ENCODE measurements around the gene RTEL1.

RTEL1 gene

DNA sequence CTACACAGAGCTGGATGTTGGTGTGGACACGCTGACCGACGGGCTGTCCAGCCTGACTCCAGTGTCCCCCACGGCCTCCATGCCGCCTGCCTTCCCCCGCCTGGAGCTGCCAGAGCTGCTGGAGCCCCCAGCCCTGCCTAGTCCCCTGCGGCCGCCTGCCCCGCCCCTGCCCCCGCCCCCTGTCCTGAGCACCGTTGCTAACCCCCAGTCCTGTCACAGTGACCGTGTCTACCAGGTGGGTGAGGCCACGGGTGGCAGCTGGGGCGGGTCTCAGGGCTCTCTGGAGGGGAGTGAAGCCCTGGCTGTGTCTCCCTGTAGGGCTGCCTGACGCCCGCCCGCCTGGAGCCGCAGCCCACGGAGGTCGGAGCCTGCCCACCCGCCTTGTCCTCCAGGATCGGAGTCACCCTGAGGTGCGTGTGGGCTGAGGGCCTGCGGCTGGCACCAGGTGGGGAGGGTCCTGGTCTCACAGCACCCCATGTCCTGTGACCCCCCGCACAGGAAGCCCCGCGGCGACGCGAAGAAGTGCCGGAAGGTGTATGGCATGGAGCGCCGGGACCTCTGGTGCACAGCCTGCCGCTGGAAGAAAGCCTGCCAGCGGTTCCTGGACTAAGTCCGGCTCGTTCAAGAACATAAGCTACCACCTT, 84.4 kb downstream of the RTEL1 start:
- DNase-seq, result no peak

DNA sequence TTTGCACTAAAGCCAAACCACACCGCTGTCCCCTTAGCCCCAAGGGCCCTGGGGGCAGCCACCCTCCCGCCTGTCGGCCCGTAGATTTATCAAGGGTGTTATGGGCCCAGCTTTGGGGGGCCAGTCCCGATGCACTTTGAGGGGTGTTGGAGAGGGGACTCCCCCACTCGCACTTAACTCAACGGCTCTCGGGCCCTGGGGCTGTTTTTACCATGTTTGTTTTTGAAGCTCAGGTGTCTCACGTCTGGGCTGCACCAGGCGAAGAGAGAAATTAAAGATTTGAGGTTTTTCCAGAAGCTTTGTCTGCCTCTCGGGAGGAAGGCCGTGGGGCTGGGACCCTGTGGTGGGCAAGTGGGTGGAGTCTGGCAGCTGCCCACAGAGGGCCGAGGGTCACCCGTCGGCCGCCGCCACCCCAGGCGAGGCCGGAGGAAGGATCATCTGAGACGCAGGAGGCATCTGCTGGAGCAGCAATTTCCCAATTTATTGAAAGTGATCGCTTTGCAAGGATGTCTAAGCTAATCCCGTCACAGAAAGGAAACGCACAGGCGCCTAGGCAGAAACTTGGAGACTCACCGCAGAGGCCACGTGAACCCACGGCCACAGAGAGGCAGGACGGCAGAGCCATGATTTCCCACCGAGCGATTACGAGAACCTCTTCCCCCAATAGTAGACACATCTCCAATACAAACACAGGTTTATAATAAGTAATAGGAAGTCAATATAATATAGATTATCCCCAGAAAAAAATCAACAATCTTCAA, 85.3 kb downstream of the RTEL1 start:
- no peak for DNase-seq

DNA sequence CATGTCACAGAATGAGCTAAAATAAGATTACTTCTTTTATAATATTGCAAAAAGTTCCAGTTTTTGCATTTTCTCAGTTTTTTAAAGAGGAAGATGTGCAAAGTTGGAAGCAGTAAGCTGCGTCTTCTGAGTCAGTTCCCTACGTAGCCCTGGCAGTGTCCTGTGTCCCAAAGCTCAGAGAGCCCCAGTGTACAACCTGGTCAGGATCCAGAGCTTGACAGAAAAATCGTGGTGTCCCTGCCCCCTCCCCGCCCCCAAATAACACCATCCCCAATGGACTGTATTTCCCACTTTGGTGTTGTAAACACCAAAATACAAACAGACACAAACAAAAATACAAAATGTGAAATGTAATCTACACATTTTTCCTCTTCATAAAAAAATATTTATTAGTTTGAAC, 86.0 kb downstream of the RTEL1 start:
- DNase-seq, result no peak

DNA sequence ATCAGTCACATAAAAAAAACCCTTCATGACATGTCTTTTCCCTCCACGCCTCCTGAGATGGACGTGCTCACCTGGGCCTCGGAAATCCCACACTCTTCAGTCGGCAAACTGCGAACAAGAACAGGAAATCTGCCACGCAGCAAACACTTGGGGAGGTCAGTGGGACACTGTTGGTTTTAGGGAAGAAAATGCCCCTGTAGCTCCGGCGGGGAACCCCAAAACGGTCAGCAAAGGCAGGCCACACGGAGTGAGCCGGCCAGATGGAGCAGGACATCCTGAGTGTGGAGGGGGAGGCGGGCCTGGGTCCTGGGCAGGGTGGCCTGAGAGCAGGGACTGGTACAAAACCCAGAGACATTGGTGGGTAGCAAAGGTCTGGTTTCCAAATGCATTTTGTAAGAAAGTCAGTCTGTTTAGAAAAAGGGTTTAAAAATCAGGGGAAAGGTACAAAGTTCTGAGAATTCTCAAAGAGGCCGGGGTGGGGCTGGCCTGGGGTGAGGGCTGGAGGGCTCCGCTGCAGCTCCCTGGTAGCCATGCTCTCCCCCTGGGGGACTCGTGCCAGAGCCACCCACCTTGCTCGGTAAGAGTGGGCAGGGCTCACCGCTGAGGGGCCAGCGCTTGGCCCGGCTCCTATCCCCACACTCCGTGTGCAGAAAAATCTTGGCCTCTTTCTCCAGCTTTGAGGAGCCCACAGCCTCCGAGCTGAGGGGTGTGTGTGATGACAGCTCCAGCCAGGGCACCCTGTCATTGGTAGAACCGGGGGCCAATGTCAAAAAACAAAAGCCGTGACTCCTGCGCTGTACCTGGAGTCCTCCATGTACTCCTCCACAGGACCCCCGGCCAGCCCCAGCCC, 86.7 kb downstream of the RTEL1 start:
- no peak for DNase-seq

DNA sequence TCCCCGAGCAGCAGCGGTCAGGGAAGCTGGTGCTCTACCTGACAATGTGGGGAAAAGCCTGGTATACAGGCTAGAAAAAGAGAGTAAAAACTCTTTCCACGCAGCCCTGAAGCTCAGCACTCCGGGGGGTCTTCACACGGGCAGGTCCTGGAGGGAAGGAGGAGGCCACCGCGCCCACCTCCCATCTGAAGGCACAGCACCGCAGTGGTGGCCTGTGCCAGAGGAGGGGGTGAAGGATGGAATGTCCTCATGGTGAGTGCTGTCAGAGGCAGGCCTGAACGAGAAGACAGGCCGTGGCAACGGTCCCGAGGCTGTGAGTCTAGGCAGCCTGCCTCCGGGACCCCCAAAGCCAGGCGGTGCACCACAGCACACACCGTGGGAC, 87.3 kb downstream of the RTEL1 start:
- DNase-seq, result no peak
